IPS DF 6.9 (cell line): Measurements from ENCODE around the gene SLC12A5.

Experiments used
- DNase-seq: peaks from one replicate; pipeline ENCODE4 v3.0.0-alpha.2; 2013; ENCODE audit warnings: low read depth, low spot score
- H3K27ac ChIP-seq: one replicate; pipeline ENCODE4 v1.5.1; 2013; ENCODE audit warnings: low read length, control low read depth
- H3K27me3 ChIP-seq: 2 replicates; pipeline ENCODE4 v1.6.1; 2013; ENCODE audit warnings: mild to moderate bottlenecking, low read length; ENCODE audit not compliant: control insufficient read depth, insufficient read depth
- H3K36me3 ChIP-seq: 2 replicates; pipeline ENCODE4 v1.6.1; 2013; ENCODE audit warnings: low read length; ENCODE audit not compliant: control insufficient read depth, insufficient read depth
- H3K4me1 ChIP-seq: 2 replicates; pipeline ENCODE4 v1.6.1; 2013; ENCODE audit warnings: low read length; ENCODE audit not compliant: control insufficient read depth, insufficient read depth
- H3K4me3 ChIP-seq: 2 replicates; pipeline ENCODE4 v1.5.1; 2013; ENCODE audit warnings: mild to moderate bottlenecking, low read length
- H3K9me3 ChIP-seq: 2 replicates; pipeline ENCODE4 v1.6.1; 2013; ENCODE audit warnings: low read length, inconsistent platforms; ENCODE audit not compliant: control insufficient read depth, insufficient read depth
- WGBS: extraction: QIAGEN DNeasy Blood & Tissue Kit; methylation state at CpG from one replicate; pipeline ENCODE4 v1.1.7; 2013; ENCODE audit warnings: mixed read lengths, missing lambda C conversion rate; ENCODE audit not compliant: insufficient read length, insufficient coverage; 5-methylcytosine and 5-hydroxymethylcytosine counted together

Gene SLC12A5

GRCh38 chr20:46027245-46027853, 1.7 kb upstream of the SLC12A5 start:
- Histone ChIP-seq H3K4me1 (0 out of 2 replicates have a peak, but pooled peaks cover 2% of the 10 kb centered on the region), H3K9me3 (no peaks in the 10 kb centered on the region), H3K27me3 (peaks cover 31% of the 10 kb centered on the region), H3K27ac (no peak overlapping the region), H3K4me3 (no peak overlapping the region), H3K36me3 (no peaks in the 10 kb centered on the region)
- WGBS, result no CpG with 5 or more reads among the region's 4 CpGs
- no peak for DNase-seq

- peaks cover 38% of the 10 kb centered on the region for H3K27me3 ChIP-seq
These were observed 905 bp upstream of the SLC12A5 start for GRCh38 chr20:46028110-46028509.

GRCh38 chr20:46030284-46031013, 1.4 kb downstream of the SLC12A5 start:
- no peaks in the 10 kb centered on the region for H3K9me3 ChIP-seq
- peaks cover 52% of the 10 kb centered on the region for H3K27me3 ChIP-seq
- DNase-seq, result no peak

More at GRCh38 chr20:46028110-46028509, 905 bp upstream of the SLC12A5 start:
- DNase-seq, result no peak
- no CpG with 5 or more reads among the region's 7 CpGs for WGBS
- H3K36me3 ChIP-seq, result no peaks in the 10 kb centered on the region
- no peaks in the 10 kb centered on the region for H3K9me3 ChIP-seq
- H3K4me1 ChIP-seq, result 0 out of 2 replicates have a peak, but pooled peaks cover 2% of the 10 kb centered on the region
- no peak overlapping the region for H3K4me3 ChIP-seq
- no peak overlapping the region for H3K27ac ChIP-seq

GRCh38 chr20:46031014-46031569, 2.1 kb downstream of the SLC12A5 start:
- no peaks in the 10 kb centered on the region for H3K36me3 ChIP-seq
- no peak overlapping the region for H3K27ac ChIP-seq
- H3K9me3 ChIP-seq, result no peaks in the 10 kb centered on the region
- H3K27me3 ChIP-seq, result peaks cover 52% of the 10 kb centered on the region
- H3K4me1 ChIP-seq, result 0 out of 2 replicates have a peak, but pooled peaks cover 2% of the 10 kb centered on the region
- DNase-seq, result no peak
- no CpG with 5 or more reads among the region's 11 CpGs for WGBS
- H3K4me3 ChIP-seq, result no peak overlapping the region

More at GRCh38 chr20:46030284-46031013, 1.4 kb downstream of the SLC12A5 start:
- Histone ChIP-seq H3K4me1 (0 out of 2 replicates have a peak, but pooled peaks cover 2% of the 10 kb centered on the region), H3K27ac (no peak overlapping the region), H3K4me3 (no peak overlapping the region), H3K36me3 (no peaks in the 10 kb centered on the region)
- WGBS, result no CpG with 5 or more reads among the region's 49 CpGs

- H3K27ac ChIP-seq, result no peak overlapping the region
- H3K4me3 ChIP-seq, result peak overlapping the region; percentile 32; the same call in 1 of the 2 replicates
- no peaks in the 10 kb centered on the region for H3K9me3 ChIP-seq
- no peaks in the 10 kb centered on the region for H3K36me3 ChIP-seq
- DNase-seq, result no peak
- H3K4me1 ChIP-seq, result 0 out of 2 replicates have a peak, but pooled peaks cover 2% of the 10 kb centered on the region
- peaks cover 52% of the 10 kb centered on the region for H3K27me3 ChIP-seq
- WGBS, result no CpG with 5 or more reads among the region's 55 CpGs
These were observed 2.8 kb downstream of the SLC12A5 start for GRCh38 chr20:46031701-46032254.

- Histone ChIP-seq H3K4me3 (no peak overlapping the region), H3K9me3 (no peaks in the 10 kb centered on the region), H3K27ac (no peak overlapping the region), H3K36me3 (no peaks in the 10 kb centered on the region), H3K4me1 (0 out of 2 replicates have a peak, but pooled peaks cover 2% of the 10 kb centered on the region), H3K27me3 (peaks cover 44% of the 10 kb centered on the region)
- DNase-seq, result no peak
- WGBS, result no CpG with 5 or more reads among the region's 3 CpGs
These were observed 5.0 kb downstream of the SLC12A5 start for GRCh38 chr20:46034039-46034438.

- no peak for DNase-seq
- Histone ChIP-seq H3K4me1 (0 out of 2 replicates have a peak, but pooled peaks cover 2% of the 10 kb centered on the region), H3K27me3 (peaks cover 37% of the 10 kb centered on the region), H3K36me3 (no peaks in the 10 kb centered on the region), H3K4me3 (no peak overlapping the region), H3K9me3 (no peaks in the 10 kb centered on the region), H3K27ac (no peak overlapping the region)
- 100% methylated on average over 3 of the region's 5 CpGs for WGBS
These were observed 6.2 kb downstream of the SLC12A5 start for GRCh38 chr20:46035253-46035652.

GRCh38 chr20:46035713-46036112, 6.7 kb downstream of the SLC12A5 start:
- Histone ChIP-seq H3K27me3 (peaks cover 34% of the 10 kb centered on the region), H3K9me3 (no peaks in the 10 kb centered on the region), H3K27ac (no peak overlapping the region), H3K36me3 (no peaks in the 10 kb centered on the region), H3K4me3 (no peak overlapping the region), H3K4me1 (no peaks in the 10 kb centered on the region)
- no CpG with 5 or more reads among the region's 6 CpGs for WGBS
- DNase-seq, result no peak

- Histone ChIP-seq H3K27ac (no peak overlapping the region), H3K4me3 (no peak overlapping the region), H3K36me3 (no peaks in the 10 kb centered on the region), H3K27me3 (peaks cover 27% of the 10 kb centered on the region), H3K4me1 (no peaks in the 10 kb centered on the region), H3K9me3 (no peaks in the 10 kb centered on the region)
- no CpG with 5 or more reads among the region's 8 CpGs for WGBS
- no peak for DNase-seq
These were observed 7.4 kb downstream of the SLC12A5 start for GRCh38 chr20:46036370-46036769.

- no CpG with 5 or more reads among the region's 5 CpGs for WGBS
- DNase-seq, result no peak
- H3K27me3 ChIP-seq, result peaks cover 24% of the 10 kb centered on the region
These were observed 8.0 kb downstream of the SLC12A5 start for GRCh38 chr20:46037036-46037435.

More at GRCh38 chr20:46037036-46037435, 8.0 kb downstream of the SLC12A5 start:
- no peaks in the 10 kb centered on the region for H3K4me1 ChIP-seq
- H3K36me3 ChIP-seq, result no peaks in the 10 kb centered on the region
- H3K27ac ChIP-seq, result no peak overlapping the region
- no peak overlapping the region for H3K4me3 ChIP-seq
- no peaks in the 10 kb centered on the region for H3K9me3 ChIP-seq
